IMR-90 (cell line): ENCODE data around the gene NELL2. TPM values are rescaled to one million over a fixed set of nuclear protein-coding genes. Genes with fewer than 3 reads are reported as not detected.

Source experiments
- ATAC-seq: fragments of 200-7000 bp; cut with Tn5 transposase; 2 replicates; pipeline ENCODE4 v1.9.1; 2020; ENCODE audit warnings: low read depth, mild to moderate bottlenecking, moderate library complexity
- BruUV-seq: library from RNA; stranded (reverse); fragments of 400-500 nt; replicated peaks from 2 replicates; lab custom pipeline; 2021; lab: Mats Ljungman, UMichigan
- CTCF ChIA-PET: fragments of 300-600 bp; formaldehyde crosslinking; extraction: SDS; loops from one replicate; lab custom pipeline; 2021; ENCODE audit warnings: antibody characterized with exemption; lab: Yijun Ruan, JAX
- POLR2A ChIA-PET: fragments of 300-600 bp; sonication (Branson Sonifier 250); formaldehyde crosslinking; loops from one replicate; lab custom pipeline; 2022; ENCODE audit warnings: antibody characterized with exemption; ENCODE audit not compliant: unreplicated experiment; lab: Charles Lee
- DNase-seq: peaks from one replicate; pipeline ENCODE4 v3.0.0; 2013
- H2AFZ ChIP-seq: replicated peaks from 2 replicates; pipeline ENCODE3; 2013; ENCODE audit warnings: low read length, mild to moderate bottlenecking; ENCODE audit not compliant: poor library complexity
- H2AK5ac ChIP-seq: 2 replicates; pipeline ENCODE4 v1.6.1; 2013; ENCODE audit warnings: low read depth, low read length, inconsistent platforms
- H2AK9ac ChIP-seq: replicated peaks from 2 replicates; pipeline ENCODE3; 2013; ENCODE audit warnings: mild to moderate bottlenecking, low read depth, low read length, moderate library complexity; ENCODE audit not compliant: poor library complexity
- H2BK120ac ChIP-seq: 2 replicates; pipeline ENCODE4 v1.6.1; 2013; ENCODE audit warnings: low read depth, low read length, inconsistent platforms
- H2BK15ac ChIP-seq: 3 replicates; pipeline ENCODE4 v1.6.1; 2013; ENCODE audit warnings: low read depth, low read length, inconsistent platforms
- H2BK20ac ChIP-seq: 2 replicates; pipeline ENCODE4 v1.6.1; 2013; ENCODE audit warnings: low read depth, mild to moderate bottlenecking, inconsistent platforms, low read length, moderate library complexity
- H2BK5ac ChIP-seq: 2 replicates; pipeline ENCODE4 v1.6.1; 2013; ENCODE audit warnings: mild to moderate bottlenecking, low read depth, low read length, inconsistent platforms; ENCODE audit not compliant: poor library complexity, severe bottlenecking
- H3K14ac ChIP-seq: replicated peaks from 2 replicates; pipeline ENCODE4 v1.6.1; 2013; ENCODE audit warnings: low read depth, low read length, inconsistent platforms
- H3K18ac ChIP-seq: 2 replicates; pipeline ENCODE4 v1.6.1; 2013; ENCODE audit warnings: low read depth, low read length, control low read depth
- H3K23ac ChIP-seq: 2 replicates; pipeline ENCODE4 v1.6.1; 2013; ENCODE audit warnings: low read depth, low read length, inconsistent platforms
- H3K27ac ChIP-seq: 2 replicates; pipeline ENCODE4 v1.5.1; 2013; ENCODE audit warnings: mild to moderate bottlenecking, control low read depth, low read length; ENCODE audit not compliant: insufficient read depth
- H3K27me3 ChIP-seq: 2 replicates; pipeline ENCODE4 v1.6.1; 2013; ENCODE audit warnings: low read length; ENCODE audit not compliant: control insufficient read depth, insufficient read depth
- H3K36me3 ChIP-seq: 2 replicates; pipeline ENCODE4 v1.6.1; 2013; ENCODE audit warnings: low read length, mixed read lengths; ENCODE audit not compliant: control insufficient read depth, insufficient read depth
- H3K4ac ChIP-seq: 2 replicates; pipeline ENCODE4 v1.6.1; 2013; ENCODE audit warnings: low read depth, low read length, inconsistent platforms
- H3K4me1 ChIP-seq: 2 replicates; pipeline ENCODE4 v1.6.1; 2013; ENCODE audit warnings: low read length, mixed read lengths; ENCODE audit not compliant: control insufficient read depth, insufficient read depth
- H3K4me2 ChIP-seq: 2 replicates; pipeline ENCODE4 v1.6.1; 2013; ENCODE audit warnings: low read depth, mild to moderate bottlenecking, control low read depth, low read length, moderate library complexity
- H3K4me3 ChIP-seq: 2 replicates; pipeline ENCODE4 v1.5.1; 2013; ENCODE audit warnings: low read depth, mild to moderate bottlenecking, control low read depth, low read length, moderate library complexity; ENCODE audit not compliant: insufficient read depth
- H3K56ac ChIP-seq: 2 replicates; pipeline ENCODE4 v1.6.1; 2013; ENCODE audit warnings: low read length, inconsistent platforms; ENCODE audit not compliant: insufficient read depth; ENCODE audit errors: extremely low read depth
- H3K79me1 ChIP-seq, 2 experiments: 2 replicates each; pipeline ENCODE4 v1.6.1; 2013; ENCODE audit warnings: low read length in 2 of 2, inconsistent platforms in 1 of 2, low read depth in 1 of 2
- H3K9ac ChIP-seq: 2 replicates; pipeline ENCODE4 v1.6.1; 2013; ENCODE audit warnings: low read depth, low read length, control low read depth
- H3K9me1 ChIP-seq: 2 replicates; pipeline ENCODE4 v1.6.1; 2013; ENCODE audit warnings: low read length, inconsistent platforms; ENCODE audit not compliant: insufficient read depth
- H3K9me3 ChIP-seq: 2 replicates; pipeline ENCODE4 v1.6.1; 2013; ENCODE audit warnings: low read length; ENCODE audit not compliant: control insufficient read depth, insufficient read depth
- H4K20me1 ChIP-seq: 2 replicates; pipeline ENCODE4 v1.6.1; 2013; ENCODE audit warnings: low read length, inconsistent platforms; ENCODE audit not compliant: insufficient read depth
- H4K5ac ChIP-seq: 2 replicates; pipeline ENCODE4 v1.6.1; 2013; ENCODE audit warnings: mild to moderate bottlenecking, low read depth, low read length, control low read depth
- H4K8ac ChIP-seq, 2 experiments: 2 replicates each; pipeline ENCODE4 v1.6.1; 2013; ENCODE audit warnings: low read depth in 2 of 2, low read length in 2 of 2, control low read depth in 1 of 2, inconsistent platforms in 1 of 2
- H4K91ac ChIP-seq: 2 replicates; pipeline ENCODE4 v1.6.1; 2013; ENCODE audit warnings: low read depth, low read length, inconsistent platforms; ENCODE audit not compliant: insufficient read depth
- BHLHE40 ChIP-seq: fragments of 150-350 bp; IDR thresholded peaks from 2 replicates; pipeline ENCODE4 v1.6.1; 2016; ENCODE audit warnings: mild to moderate bottlenecking, low read depth, low read length
- CHD1 ChIP-seq: IDR thresholded peaks from 2 replicates; pipeline ENCODE4 v1.6.1; 2012; ENCODE audit warnings: low read depth, low read length, improper control_type of control experiment
- ELK1 ChIP-seq: fragments of 150-350 bp; IDR thresholded peaks from 2 replicates; pipeline ENCODE4 v1.6.1; 2016; ENCODE audit warnings: low read depth, mild to moderate bottlenecking, low read length, moderate library complexity, borderline replicate concordance
- FOS ChIP-seq: fragments of 150-350 bp; IDR thresholded peaks from 2 replicates; pipeline ENCODE4 v1.6.1; 2016; ENCODE audit warnings: low read depth, low read length
- MAFK ChIP-seq: IDR thresholded peaks from 2 replicates; pipeline ENCODE4 v1.6.1; 2012; ENCODE audit warnings: low read depth, low read length, improper control_type of control experiment
- MAZ ChIP-seq: IDR thresholded peaks from 2 replicates; pipeline ENCODE4 v1.6.1; 2012; ENCODE audit warnings: low read depth, mild to moderate bottlenecking, low read length, improper control_type of control experiment, moderate library complexity, borderline replicate concordance
- MXI1 ChIP-seq: IDR thresholded peaks from 2 replicates; pipeline ENCODE4 v1.6.1; 2012; ENCODE audit warnings: low read depth, mild to moderate bottlenecking, low read length, moderate library complexity, borderline replicate concordance
- POLR2A ChIP-seq: IDR thresholded peaks from 2 replicates; pipeline ENCODE4 v1.6.1; 2012; ENCODE audit warnings: mild to moderate bottlenecking, low read depth, low read length
- RAD21 ChIP-seq: IDR thresholded peaks from 2 replicates; pipeline ENCODE4 v1.6.1; 2012; ENCODE audit warnings: low read length, improper control_type of control experiment
- RCOR1 ChIP-seq: IDR thresholded peaks from 2 replicates; pipeline ENCODE4 v1.6.1; 2012; ENCODE audit warnings: mild to moderate bottlenecking, low read length, improper control_type of control experiment; ENCODE audit not compliant: insufficient replicate concordance
- RFX5 ChIP-seq: IDR thresholded peaks from 2 replicates; pipeline ENCODE4 v1.8.0; 2012; ENCODE audit warnings: low read depth, mild to moderate bottlenecking, low read length, moderate library complexity
- SMC3 ChIP-seq: fragments of 150-350 bp; IDR thresholded peaks from 2 replicates; pipeline ENCODE4 v1.6.1; 2016; ENCODE audit warnings: low read depth, mild to moderate bottlenecking, antibody characterized with exemption, low read length, moderate library complexity
- WGBS, 2 experiments: methylation state at CpG; one replicate each; pipeline versions ENCODE4 v1.1.5 to v1.1.7; 2013; ENCODE audit warnings: missing lambda C conversion rate in 2 of 2; ENCODE audit not compliant: insufficient read length in 1 of 2; ENCODE audit errors: extremely low coverage in 2 of 2; 5-methylcytosine and 5-hydroxymethylcytosine counted together
- dilution Hi-C: fragments of 300-500 bp; cut with HindIII; formaldehyde crosslinking; loops from one replicate; pipeline ENCODE4 v1.14.3; 2018; ENCODE audit warnings: low sequenced_read_pairs; ENCODE audit not compliant: unreplicated experiment
- in situ Hi-C: fragments of 300-500 bp; cut with MboI; formaldehyde crosslinking; loops from 3 replicates; pipeline ENCODE4 v1.14.3; 2019; ENCODE audit warnings: low sequenced_read_pairs, inconsistent platforms, mixed read lengths
- intact Hi-C: fragments of 100-400 bp; cut with micrococcal nuclease; formaldehyde crosslinking; loops from 2 replicates; pipeline ENCODE4 v1.10.0; 2022
- polyA plus RNA-seq, 3 experiments: library from polyadenylated mRNA; depleted of rRNA; stranded (reverse); fragments of >200 nt; gene quantifications; 2 replicates each; pipeline ENCODE4 v1.2.3, GENCODE V29; 2012; ENCODE audit warnings: low replicate concordance in 1 of 3
- total RNA-seq: library from RNA; depleted of rRNA; stranded (reverse); fragments of >200 nt; gene quantifications from 2 replicates; pipeline ENCODE4 v1.2.3, GENCODE V29; 2012
- TF ChIP-seq, protein P1 (sequence below): fragments of 150-350 bp; IDR thresholded peaks from 2 replicates; pipeline ENCODE4 v1.6.1; 2017; ENCODE audit warnings: mild to moderate bottlenecking, antibody characterized with exemption, low read length, low read depth

NELL2 gene
- total and polyA plus RNA-seq, 2 of the 4 experiments (the other 2 are of a cell fraction): 0.18 to 0.26 TPM

DNA sequence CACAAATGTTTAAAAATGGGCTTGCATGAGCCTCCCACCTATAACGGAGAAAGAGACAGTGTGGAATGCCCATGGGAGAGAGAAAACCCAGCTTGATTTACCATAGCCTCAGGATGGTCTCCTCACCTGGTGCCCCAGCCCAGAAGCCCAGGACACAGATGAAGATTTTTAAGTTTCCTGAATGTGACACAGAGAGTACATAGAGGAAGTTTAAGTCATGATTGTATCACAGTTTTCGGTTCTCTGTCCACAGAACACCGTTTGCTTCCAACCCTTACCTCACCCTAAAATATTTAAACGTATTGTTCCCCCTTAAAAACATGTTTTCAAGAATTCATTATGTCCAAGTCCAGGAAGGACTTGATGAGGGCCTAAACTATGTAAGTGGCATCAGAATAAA, 56.2 kb downstream of the NELL2 start:
- Histone ChIP-seq H3K4me1 (no peaks in the 10 kb centered on the region), H4K20me1 (no peaks in the 10 kb centered on the region), H3K4me2 (no peak overlapping the region), H2BK5ac (no peak overlapping the region), H3K79me1 (no peaks in the 10 kb centered on the region), H3K14ac (no peak overlapping the region), H2BK20ac (no peak overlapping the region), H4K8ac (no peak overlapping the region), H3K27me3 (no peaks in the 10 kb centered on the region), H3K23ac (no peak overlapping the region), H2AFZ (no peak overlapping the region), H2BK15ac (no peak overlapping the region), H3K27ac (no peak overlapping the region), H2AK5ac (no peak overlapping the region), H4K91ac (no peak overlapping the region), H4K5ac (no peak overlapping the region), H3K9ac (no peak overlapping the region), H3K36me3 (no peaks in the 10 kb centered on the region), H3K4me3 (no peak overlapping the region), H3K9me1 (no peaks in the 10 kb centered on the region), H3K18ac (no peak overlapping the region), H2BK120ac (no peak overlapping the region), H3K56ac (no peak overlapping the region), H3K9me3 (no peaks in the 10 kb centered on the region), H3K4ac (no peak overlapping the region), H2AK9ac (no peak overlapping the region)
- intact Hi-C loops (no loop called here), in situ Hi-C loops (no loop called here), dilution Hi-C loops (no loop called here)
- DNase-seq (no peak), ATAC-seq (no peak)
- no TSS peak for BruUV-seq
- WGBS, 2 experiments: no CpG with 5 or more reads among the region's 4 CpGs
- POLR2A ChIA-PET: no interaction called here
- CTCF ChIA-PET: no interaction called here
- TF ChIP-seq MAFK (no peak), RAD21 (no peak), RFX5 (no peak), ELK1 (no peak), BHLHE40 (no peak), POLR2A (no peak), CHD1 (no peak), MXI1 (no peak), RCOR1 (no peak), MAZ (no peak), SMC3 (no peak), FOS (no peak)
- TF ChIP-seq, protein P1, sequence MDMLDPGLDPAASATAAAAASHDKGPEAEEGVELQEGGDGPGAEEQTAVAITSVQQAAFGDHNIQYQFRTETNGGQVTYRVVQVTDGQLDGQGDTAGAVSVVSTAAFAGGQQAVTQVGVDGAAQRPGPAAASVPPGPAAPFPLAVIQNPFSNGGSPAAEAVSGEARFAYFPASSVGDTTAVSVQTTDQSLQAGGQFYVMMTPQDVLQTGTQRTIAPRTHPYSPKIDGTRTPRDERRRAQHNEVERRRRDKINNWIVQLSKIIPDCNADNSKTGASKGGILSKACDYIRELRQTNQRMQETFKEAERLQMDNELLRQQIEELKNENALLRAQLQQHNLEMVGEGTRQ: no peak
